A172 (cell line): ENCODE measurements around the gene MARCHF2. TPM values are rescaled to one million over a fixed set of nuclear protein-coding genes. Genes with fewer than 3 reads are reported as not detected.
"Not testable (repeated sequence)": the region's sequence is repeated elsewhere in the genome, so short reads cannot be mapped to it uniquely, and the experiment has no call there.

Source experiments
- DNase-seq: peaks from one replicate; pipeline ENCODE4 v3.0.0-alpha.2; 2015; ENCODE audit warnings: low spot score
- total RNA-seq: library from RNA; depleted of rRNA; stranded (reverse); fragments of >200 nt; shearing (Covaris generic); gene quantifications from 2 replicates; pipeline ENCODE4 v1.2.3, GENCODE V29; 2014; rRNA removed

Gene MARCHF2
- total RNA-seq, result 53.3 and 80.8 TPM in 2 replicates

GRCh38 chr19:8412783-8413628 lies at the start of gene MARCHF2:
TSS of gene MARCHF2 (plus strand) at chr19:8413305. CDS start at chr19:8421841, 8,536 bp downstream.
- peak; percentile 92 for DNase-seq

- no peak for DNase-seq
These were observed 49.0 kb upstream of the MARCHF2 start, which contains the start of gene ANGPTL4 for GRCh38 chr19:8363803-8364771. TSS of gene ANGPTL4 (plus strand) at chr19:8364155. CDS start at chr19:8364322, 167 bp downstream.

- no peak for DNase-seq
These were observed 47.0 kb upstream of the MARCHF2 start for GRCh38 chr19:8366121-8366581.

GRCh38 chr19:8366961-8367326 lies 46.2 kb upstream of the MARCHF2 start:
- no peak for DNase-seq

GRCh38 chr19:8367327-8368001 lies 45.6 kb upstream of the MARCHF2 start:
- peak; percentile 98 for DNase-seq

GRCh38 chr19:8370176-8371010 lies 42.7 kb upstream of the MARCHF2 start:
- DNase-seq, result no peak

GRCh38 chr19:8371011-8371804 lies 41.9 kb upstream of the MARCHF2 start:
- no peak for DNase-seq

GRCh38 chr19:8373867-8374813 lies 39.0 kb upstream of the MARCHF2 start:
- DNase-seq, result no peak

- not testable (repeated sequence) for DNase-seq
These were observed 37.3 kb upstream of the MARCHF2 start for GRCh38 chr19:8375766-8376165.

GRCh38 chr19:8376373-8376974 lies 36.6 kb upstream of the MARCHF2 start:
- DNase-seq, result not testable (repeated sequence)

- DNase-seq, result no peak
These were observed 35.5 kb upstream of the MARCHF2 start for GRCh38 chr19:8377598-8377997.

- not testable (repeated sequence) for DNase-seq
These were observed 33.8 kb upstream of the MARCHF2 start for GRCh38 chr19:8379156-8379891.

GRCh38 chr19:8384569-8384968 lies 28.5 kb upstream of the MARCHF2 start:
- DNase-seq, result not testable (repeated sequence)

GRCh38 chr19:8385103-8385502 lies 28.0 kb upstream of the MARCHF2 start:
- not testable (repeated sequence) for DNase-seq

GRCh38 chr19:8385566-8385965 lies 27.5 kb upstream of the MARCHF2 start:
- DNase-seq, result not testable (repeated sequence)

GRCh38 chr19:8386419-8386818 lies 26.7 kb upstream of the MARCHF2 start:
- not testable (repeated sequence) for DNase-seq

GRCh38 chr19:8386990-8387389 lies 26.1 kb upstream of the MARCHF2 start:
- DNase-seq, result no peak
